ENCODE measurements around the gene FCN1.
A peak's percentile ranks its signal among the peaks of the same experiment; 100 is the strongest.

FCN1 gene

DNA sequence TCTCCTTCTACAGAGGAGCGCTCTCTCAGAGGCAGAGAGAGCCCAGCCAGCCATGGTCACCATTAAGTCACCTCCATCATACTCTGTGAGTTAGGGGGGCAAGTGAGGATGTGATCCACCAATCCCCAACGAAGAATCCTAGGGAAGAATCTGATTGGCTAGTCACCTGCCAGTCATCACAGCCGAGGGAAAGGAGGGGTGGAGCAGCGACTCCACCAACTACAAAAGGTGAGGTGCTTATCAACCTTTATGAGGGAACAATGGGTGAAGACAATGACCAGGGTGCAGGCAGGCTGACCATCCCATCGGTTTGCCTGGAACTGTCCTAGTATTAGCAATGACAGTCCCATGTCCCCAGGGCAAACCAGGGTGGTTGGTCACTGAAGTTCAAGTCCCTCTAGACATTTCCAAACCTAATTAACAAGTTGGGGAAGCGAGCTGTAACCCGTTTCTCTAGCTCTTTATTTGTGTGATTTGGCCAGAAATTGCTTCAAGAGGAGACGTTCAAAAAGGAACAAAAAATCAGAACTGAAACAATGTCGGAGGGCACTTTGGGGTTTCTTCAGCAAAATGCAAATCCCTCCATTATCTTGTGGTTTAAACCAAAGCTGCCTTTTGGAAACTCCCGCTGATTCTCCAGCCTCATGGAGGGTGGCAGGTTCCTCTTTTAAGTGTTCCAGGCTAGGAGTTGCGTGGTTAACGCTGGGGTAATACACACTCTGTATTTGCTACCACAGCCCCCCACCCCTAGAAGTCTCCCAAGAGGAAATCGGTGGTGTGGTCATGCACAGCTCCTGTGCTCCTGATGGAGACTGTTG is 18.8 kb upstream of the FCN1 start:
- peak; percentile 62 for DNase-seq

DNA sequence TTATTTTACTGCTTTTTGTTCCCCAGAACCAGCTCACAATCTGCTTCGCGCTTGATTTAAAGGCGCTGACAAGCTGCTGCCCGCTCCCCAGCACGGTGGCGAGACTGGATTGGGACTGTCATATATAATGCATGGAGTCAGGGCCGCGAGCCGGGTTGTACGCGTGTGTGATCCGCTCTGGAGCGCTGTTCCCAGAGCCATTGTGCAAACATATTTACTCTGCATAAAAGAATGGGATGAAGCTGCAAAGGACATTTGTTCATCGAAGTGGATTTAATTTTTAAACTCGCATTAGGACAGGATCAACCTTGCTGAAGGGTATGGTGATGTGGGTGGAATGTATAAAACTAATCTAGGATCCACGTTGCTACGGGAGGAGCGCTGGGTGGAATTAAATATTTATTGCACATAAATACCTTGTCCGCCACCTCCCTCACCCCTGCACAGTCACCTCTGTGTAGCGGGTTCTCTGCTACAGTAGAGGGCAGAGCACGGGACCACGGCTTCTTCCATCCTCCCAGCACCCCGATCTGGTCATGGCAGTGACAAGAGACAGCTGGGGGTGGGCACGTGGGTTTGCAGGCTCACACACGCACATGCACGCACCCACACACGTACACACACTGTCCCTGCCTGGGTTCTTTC is 18.1 kb upstream of the FCN1 start:
- DNase-seq: peak; percentile 82

DNA sequence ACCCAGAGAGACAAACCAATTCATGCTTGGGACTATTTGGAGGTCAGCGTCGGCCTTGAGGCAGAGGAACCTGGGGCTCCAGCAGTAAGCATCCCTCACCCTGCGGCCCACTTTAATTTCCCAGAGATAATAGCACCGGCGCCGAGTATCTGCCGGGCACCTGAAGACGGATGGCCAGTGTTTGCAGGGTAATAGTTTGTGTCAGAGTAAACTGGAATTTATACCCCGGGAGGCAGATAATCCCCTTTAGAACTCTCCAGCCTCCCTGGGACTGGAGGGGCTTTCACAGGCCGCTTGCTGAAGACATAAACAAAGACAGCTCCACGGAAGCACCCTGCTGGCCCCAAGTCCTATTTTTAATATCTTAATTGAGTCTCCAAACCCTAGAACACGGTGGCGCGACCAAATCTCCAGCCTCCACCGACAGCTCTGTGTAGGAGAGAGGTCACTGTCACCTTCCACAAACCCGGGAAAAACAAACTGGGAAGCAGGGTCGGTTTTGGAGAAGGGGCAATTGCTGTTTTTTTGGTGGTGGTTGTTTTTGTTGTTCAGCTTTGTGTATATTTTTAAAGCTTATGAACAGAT is 17.4 kb upstream of the FCN1 start:
- peak; percentile 52 for DNase-seq

DNA sequence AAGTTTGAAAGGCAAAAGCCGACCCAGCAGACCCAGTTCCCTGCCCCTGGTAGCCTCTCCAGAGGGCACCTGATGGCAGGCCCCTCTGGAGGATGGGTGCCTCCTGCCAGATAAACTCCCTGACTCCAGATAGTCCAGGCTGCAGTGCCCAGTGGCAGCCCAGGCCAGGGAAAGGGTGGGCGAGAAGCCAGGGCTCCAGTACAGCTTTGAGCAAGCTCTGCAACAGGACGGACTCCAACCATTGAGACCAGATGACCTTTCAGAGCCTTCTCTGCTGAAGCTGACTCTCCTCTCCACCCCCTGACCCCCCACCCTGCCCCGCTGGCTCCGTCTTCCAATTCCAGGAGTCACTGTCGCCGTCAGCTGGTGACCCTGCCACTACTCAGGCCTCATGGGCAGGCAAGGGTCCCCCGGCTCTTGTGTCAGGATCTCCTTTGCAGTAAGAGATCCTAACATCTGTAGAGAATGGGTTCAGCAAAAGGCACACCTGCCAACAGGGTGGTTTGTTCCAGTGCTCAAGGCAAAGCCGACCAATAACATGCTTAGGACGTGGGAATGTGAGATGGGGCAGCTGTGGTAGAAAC is 15.5 kb upstream of the FCN1 start:
- no peak for DNase-seq

DNA sequence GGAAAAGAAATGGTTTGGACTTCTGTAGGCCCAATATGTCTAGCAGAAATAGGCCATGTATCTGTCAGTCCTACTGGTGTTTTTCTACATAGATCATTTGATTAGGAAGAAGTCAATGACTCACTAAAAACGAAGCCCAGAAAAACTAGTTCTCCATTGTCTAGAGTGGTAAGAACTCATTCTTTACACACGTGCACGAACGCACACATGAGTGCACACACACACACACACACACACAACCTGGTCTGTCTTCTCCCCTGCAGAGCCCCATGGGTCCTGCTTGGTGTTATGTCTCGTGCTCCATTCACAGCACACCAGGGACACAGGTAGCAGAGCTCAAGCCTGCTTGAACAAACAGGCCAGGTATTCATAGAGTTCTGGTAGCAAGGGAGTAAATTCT is 14.9 kb upstream of the FCN1 start:
- DNase-seq: no peak

DNA sequence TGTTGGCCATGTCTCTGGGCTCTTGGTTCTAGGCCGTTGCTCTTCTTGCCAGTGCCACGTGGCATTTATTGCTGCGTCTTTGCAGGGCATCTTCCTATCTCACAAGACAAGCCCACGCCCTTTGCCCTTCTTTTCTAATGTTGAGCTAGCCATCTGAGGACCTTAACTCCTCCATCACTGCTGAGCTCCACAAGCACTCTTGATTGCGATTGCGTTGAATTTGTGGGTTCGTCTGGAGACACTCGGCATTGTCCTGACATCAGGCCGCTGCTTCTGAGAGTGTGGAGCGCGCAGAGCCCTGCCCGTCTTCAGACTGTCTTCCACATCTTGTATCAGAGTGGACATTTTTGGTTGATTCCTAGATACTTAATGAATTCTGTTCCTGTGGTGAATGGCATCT is 14.5 kb upstream of the FCN1 start:
- DNase-seq: no peak

DNA sequence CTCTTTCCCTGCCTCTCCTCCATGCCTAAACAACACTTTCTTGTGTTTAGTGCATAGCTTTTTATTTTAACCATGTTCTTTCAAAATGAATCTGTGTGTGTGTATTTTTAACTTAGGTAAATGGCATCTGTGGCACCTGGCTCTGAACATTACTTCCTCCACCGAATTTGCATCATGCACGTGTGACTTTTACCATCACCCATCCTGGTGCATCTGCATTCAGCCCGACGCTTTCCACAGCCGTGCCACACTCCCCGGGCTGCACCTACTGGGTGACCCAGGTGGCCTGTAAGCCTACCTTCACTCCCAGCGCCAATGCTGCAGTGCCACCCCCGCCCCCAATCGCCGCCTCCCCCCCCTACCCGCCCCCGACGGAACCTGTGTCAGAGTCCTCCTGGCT is 12.7 kb upstream of the FCN1 start:
- DNase-seq: no peak

DNA sequence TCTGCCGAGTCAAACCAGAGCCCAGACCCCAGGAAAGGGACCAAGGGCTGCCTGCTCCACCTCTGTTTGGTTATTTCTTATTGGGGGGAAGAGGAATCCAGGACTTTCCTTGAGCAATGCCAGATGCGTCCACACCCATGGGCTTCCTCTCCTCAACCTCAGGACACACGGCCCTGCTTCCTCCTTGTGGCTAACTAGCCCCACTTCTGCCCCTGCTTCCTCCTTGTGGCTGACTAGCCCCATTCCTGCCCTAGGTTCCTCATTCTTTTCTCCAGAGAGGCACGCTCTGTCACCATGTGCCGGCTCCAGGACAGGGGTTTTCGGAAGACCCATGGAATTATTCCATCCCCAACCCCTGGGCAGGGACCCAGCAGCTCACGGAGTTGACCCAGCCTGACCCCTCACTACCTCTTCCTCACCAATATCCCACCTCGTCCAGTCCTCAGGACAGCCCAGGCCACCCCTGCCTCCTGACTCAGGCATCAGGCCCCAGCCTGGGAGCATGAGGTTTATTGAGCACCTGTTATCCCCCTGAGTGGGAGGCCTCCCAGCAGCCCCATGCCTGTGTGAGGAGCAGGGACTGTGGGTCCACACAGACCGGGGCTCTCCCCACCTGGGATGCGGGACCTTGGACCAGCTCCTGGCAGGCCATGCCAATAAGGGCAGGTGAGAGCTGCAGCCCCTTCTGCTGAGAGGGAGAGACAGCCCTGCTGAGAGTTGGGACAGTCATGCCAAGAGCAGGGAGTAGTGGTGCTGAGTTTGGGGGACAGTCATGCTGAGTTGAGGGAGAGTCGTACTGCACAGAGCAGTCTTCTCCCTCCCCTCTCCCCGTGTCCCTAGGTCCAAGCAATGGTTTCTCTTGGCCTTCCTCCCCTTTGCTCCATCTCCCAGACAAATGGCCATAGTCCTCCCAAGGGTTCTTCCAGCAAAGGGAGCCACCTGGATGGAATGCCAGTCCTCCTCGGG is 11.8 kb upstream of the FCN1 start:
- DNase-seq: no peak

DNA sequence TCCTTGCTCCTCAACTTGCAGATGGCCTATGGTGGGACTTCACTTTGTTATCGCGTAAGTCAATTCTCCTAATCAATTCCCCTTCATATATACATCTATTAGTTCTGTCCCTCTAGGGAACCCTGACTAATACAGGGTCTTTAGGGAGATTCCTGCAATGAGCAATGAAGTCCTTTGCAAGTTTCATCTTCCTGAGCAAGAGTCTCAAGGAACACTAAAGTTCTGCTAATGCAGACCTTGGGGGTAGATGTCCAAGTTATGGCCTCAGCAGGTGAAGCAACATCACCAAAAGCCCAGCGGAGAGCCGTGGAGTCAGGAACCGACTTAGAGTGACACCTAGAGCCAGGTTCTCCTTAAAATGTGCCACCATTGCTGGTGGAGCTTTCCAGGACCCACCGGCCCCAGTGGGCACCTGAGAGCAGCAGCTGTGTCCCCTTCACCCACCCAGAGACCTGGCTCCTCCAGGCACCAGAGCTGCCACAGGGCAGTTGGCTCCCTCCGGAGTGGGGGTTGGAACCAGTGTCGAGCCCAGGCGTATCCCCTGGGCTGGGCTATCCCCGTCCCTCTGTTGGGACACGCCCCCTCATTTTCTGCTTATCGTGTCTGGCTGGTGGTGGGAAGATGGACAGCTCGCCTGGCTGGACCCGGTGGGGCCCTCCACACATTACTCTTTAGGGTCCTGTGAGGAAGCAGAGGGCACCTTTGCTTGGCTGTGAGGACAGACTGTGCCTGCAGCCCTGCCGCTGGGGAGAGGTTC is 10.9 kb upstream of the FCN1 start:
- no peak for DNase-seq

DNA sequence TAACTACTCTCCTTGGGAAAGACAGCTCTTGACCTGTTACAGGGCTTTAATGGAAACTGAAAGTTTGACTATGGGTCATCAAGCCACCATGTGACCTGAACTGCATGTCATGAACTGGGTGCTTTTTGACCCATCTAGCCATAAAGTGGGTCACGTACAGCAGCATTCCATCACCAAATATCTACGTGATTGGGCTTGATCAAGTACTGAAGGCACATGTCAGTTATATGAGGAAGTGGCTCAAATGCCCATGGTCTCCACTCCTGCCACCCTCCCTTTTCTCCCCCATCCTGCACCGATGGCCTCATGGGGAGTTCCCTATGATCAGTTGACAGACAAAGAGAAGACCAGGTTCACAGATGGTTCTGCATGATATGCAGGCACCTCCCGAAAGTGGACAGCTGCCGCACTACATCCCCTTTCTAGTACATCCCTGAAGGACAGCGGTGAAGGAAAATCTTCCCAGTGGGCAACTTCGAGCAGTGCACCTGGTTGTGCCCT is 7.3 kb upstream of the FCN1 start:
- DNase-seq: no peak

DNA sequence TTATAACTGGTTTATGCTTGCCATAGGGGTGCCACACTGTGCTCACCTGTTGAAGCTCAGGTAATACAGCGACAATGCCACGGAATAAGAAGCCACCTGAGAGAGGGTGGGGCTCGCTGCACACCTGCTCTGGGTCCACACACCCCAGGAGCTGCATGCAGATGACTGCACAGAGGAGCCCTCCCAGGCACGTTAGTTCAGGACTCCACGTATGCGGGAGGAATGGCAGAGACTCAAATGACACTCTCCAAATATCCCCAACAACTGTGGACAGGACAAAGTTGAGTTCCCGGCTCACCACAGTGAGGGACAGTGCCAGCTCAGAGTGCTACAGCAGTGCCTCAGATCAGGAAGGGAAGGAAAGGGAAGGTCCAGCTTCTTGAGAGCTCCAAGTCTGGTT is 5.8 kb upstream of the FCN1 start:
- no peak for DNase-seq

DNA sequence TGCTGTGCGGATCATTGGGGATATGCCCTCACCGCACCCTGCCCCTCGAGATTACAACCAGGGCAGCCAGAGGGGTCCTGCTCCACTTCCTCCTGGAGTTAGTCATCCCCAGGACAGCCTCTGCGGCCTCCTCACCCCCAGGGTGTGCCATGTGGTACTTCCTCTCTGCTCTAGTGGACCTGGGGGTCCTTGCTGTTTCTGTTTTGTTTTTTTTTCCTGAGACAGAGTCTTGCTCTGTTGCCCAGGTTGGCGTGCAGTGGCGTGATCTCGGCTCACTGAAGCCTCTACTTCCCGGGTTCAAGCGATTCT is 5.2 kb upstream of the FCN1 start:
- no peak for DNase-seq

DNA sequence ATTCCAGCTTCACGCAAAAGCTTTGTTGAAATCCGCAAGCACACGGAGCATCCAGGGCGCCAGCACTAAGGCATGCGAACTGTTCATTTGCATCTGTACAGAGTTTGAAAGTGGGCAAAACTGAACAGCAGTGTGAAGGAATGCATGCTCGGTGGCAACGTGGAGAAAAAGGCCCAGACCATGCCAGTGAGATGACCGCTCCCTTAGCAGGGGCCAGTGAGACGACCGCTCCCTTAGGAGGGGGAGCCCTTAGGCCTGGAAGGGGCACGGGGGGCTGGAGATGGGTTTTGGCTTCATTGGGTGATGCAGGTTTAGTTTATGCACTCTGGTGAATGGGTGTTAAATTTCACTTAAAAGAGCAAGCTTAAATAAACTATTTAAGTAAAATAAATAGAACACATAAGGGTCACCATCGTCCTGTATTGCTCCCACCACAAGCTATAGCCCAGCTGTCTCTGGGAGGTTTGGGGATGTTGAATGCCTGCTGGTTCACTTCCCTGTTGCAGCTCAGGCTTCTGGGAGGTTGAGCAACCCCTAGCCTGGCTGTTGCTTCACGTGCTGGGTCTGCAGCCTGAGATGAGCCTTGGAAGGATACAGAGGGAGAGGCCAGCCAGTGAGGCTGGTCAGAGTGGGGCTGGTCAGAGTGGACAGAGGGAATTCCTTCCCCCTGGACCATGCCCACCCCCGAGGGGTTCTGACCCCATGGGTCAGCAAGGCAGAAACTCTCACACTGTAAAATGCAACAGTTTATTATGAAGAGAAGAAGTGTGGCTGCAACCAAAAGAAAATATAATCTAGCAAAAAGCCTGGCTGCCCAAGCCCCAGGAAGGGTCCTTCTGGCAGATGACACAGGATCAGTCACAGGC is 4.6 kb upstream of the FCN1 start:
- DNase-seq: no peak

DNA sequence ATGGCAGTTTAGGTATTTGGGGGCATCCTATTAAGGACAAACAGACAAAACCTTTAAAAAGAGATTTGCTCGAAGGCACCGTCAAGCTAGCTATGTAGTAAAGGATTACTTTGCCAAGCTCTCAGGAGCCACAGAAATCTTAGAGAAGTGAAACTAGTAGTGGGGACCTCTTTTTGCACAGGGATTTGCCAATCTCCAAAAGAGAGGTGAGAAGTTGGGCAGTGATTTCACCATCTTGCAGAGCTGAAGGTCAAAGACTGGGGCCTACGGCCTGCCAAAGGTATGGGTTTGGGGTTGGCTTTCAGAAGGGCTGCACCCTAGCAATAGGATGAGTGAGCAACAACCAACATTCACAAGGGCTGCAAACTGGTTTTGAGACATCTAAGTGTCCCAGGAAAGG is 1.6 kb upstream of the FCN1 start:
- DNase-seq: no peak

DNA sequence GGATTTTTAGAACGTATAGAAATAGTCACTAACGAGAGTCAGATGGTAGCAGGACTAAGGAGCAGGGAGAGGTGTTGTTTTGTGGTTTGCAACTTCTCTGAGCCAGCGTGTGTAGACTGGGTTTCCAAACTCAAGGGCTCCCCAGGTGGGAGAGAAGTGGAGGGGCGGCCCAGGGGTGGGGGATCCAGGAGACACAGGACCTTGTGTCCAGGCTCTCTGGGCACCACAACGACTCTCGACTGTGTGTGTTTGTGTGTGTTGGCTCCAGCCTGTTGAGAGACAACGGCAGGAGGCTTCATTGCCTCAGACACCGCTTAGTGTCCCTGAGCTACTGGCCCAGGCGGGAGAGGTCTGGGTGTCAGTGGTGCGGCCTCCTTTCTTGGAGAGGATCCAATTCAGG is 934 bp upstream of the FCN1 start:
- no peak for DNase-seq

DNA sequence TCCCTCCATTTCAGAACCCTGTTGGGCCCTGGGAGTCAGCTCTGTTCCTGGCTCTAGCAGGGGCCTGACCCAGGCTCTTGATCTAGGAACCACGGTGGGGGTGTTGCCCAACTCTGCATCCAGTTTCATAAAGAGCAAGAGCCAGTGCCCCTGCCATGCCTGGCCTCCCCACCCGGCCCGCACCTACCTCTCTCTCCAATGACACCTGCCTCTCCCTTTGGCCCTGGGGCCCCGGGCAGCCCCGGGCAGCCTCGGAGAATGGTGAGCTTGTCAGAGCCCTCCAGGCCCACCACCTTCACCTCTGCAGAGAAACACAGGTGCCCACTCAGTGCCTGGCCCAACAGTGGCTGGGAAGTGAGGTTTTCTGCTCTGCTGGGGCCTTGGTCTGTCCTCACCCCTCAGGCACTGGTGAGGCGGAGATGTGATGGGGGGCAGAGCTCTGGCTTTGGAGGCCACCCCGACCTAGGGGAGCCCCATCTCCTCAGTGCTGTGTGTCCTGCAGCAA is 1.5 kb downstream of the FCN1 start:
- no peak for DNase-seq

DNA sequence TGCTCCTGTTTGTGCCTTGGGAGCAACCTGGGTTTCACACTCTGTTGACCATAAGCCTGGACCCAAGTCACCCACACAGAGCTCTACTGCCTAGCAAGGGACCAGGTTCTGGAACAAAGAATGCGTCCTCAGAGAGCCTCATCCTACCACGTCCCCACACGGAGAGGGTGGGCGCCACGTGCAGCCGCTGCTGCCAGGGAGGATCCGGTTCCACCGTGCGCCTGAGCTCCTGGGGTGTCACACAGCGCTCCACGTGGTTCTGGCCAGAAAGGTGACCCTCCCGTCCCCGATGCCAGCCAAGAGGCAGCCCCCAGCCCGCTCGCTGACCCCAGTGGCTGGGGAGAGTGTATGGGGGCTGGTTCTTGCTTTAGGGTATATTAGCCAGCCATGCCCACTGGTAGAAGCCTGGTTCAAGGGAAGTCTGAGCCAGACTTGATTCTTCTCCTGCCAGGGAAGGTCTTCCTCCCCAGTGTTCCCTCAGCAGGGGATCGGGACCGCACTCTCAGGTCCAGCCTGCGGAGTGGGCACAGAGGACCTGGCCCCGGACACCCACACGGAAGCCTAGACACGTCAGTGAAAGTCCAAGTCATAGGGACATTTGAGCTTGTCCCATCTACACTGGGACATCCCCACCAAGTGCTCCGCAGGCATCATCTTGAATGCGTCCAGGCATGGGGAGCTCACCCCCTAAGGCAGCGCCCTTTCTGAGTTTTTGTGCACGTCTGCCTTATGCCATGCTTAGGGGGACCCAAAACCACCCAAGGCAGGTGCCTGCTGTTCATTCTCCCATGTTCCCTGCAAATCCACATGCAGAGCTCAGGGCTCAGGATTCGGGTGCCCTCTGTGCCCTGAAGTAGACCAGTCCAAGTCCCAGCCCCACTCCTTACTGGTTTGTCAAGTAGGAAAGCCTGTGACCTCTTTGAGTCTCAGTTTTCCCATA is 2.4 kb downstream of the FCN1 start:
- DNase-seq: no peak

DNA sequence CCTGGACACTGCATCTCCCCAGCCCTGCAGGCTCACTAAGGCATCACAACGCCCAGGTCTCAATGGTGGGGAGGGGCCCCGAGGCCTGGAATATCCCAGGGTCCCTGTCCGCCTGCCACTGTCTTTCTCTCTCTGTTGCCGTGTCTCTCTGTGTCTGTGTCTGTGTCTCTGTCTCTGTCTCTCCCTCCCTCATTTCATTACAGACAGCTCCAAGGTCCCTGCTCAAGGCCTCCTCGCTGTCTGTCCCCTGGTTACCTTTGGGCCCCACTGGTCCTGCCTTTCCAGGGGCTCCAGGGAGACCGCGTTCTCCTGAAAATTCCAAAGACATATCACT is 3.2 kb downstream of the FCN1 start:
- DNase-seq: no peak

DNA sequence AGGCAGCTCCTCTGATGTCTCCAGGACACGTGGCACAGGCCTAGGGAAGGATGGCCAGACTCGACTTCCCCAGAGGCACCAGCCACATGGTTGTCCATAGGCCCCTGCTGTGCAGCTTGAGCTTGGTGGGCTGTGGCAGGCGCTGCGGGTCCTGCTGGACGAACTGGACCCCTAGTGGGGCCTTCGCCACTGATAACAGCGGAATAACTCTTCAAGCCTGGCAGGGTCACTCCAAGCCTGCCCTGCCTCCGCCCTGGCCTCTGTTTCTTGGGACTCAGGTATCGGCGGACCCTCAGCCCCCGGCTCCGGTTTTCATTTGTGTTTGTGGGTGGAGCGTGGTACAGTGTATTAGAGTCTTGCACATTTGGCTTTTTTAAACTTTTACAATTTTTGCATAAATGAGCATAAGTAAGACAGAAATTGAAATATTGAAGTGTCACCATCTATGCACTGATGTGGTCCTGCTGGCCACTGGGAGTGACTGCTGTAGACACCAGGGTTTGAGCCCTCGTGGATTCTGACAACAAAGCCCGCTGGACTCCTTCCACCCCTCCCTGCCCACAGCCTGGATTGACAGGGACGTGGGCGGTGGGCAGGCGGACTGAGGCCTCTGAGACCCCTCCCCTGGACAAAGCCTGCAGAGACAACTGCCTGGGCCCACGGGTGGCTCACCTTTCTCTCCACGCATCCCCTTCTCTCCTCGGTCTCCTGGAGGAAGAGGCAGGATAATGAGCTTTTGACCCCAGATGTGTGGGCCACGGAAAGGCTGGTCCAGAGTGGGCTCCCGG is 3.8 kb downstream of the FCN1 start:
- DNase-seq: no peak

Data from eye (tissue), 1 donor.